ENCODE data around the gene ST8SIA5.

The ST8SIA5 gene

DNA sequence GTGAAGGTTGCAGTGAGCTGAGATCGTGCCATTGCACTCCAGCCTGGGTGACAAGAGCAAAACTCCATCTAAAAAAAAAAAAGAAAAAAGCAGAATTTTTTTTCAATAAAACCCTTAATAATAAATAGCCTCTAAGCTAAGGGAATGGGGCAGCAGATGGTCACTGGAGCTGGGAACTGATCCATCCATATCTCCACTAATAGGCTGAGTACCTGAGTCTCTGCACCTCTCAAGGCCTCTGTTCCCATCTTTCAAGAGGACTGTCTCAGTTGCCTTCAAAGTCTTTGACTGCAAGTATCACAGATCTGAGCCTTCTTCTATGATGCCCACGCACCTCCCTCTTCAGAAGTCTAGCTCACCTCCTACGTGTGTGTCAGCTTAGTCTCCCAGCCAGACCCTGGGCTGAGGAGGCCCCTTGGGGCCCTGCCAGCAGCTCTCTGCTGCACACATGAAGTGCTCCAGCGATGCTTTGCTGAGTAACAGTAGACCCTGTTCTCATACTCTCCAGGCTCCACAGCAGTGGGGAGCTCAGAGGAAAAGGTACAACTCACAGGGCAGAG lies 32.9 kb downstream of the ST8SIA5 start:
- Histone ChIP-seq H3K9me3 (replicated peaks in 1 of 11) (peaks cover 0 to 11% (median 7%) of the 10 kb centered on the region in 11 experiments; a peak in 13 of 22 replicates), H4K20me1 (peaks cover 0 to 3% (median 0%) of the 10 kb centered on the region in 11 experiments; a peak in 1 of 22 replicates), H3K27me3 (no peaks in the 10 kb centered on the region), H3K36me3 (no peaks in the 10 kb centered on the region), H3K4me3 (no peak overlapping the region), H3K9ac (no peak overlapping the region), H3K4me1 (peaks cover 7 to 28% (median 18%) of the 10 kb centered on the region in 10 experiments), H3K4me2 (peak overlapping the region in 5 of 11 experiments; percentile 27 to 48 (median 35); a peak in 7 of 22 replicates), H3K27ac (no peak overlapping the region)
- no peak for TF ChIP-seq Cebpa-rat (IDR thresholded peaks at IDR 0.05)

DNA sequence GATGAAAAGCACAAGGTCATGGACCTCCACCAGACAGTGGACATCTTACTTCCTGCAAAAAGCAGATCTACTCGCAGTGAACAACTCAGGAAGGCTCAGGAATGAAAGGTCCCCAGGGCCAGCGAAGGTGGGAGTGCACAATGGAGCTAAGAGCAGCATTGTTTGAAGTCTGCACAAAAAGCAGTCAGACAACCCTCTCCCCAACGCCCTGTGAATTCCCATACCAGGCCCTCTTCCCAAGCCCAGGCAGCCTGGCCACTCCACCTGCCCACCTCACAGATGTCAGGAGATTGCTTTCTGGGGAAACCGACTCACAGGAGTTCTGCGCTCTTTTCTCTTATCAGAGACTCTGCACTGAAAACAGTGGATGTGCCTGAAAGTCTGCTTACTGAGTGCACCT lies 34.8 kb downstream of the ST8SIA5 start:
- TF ChIP-seq Cebpa-rat (IDR thresholded peaks at IDR 0.05) = no peak
- no peaks in the 10 kb centered on the region for H3K36me3 ChIP-seq
- H3K9me3 ChIP-seq (replicated peaks in 1 of 11) = 0 out of 22 replicates have a peak, but pooled peaks cover 0 to 4% (median 0%) of the 10 kb centered on the region in 11 experiments
- H3K4me2 ChIP-seq = no peak overlapping the region
- H3K4me1 ChIP-seq = peaks cover 25 to 46% (median 37%) of the 10 kb centered on the region in 10 experiments
- no peak overlapping the region for H3K27ac ChIP-seq
- H3K9ac ChIP-seq = no peak overlapping the region
- H3K27me3 ChIP-seq = no peaks in the 10 kb centered on the region
- H3K4me3 ChIP-seq = no peak overlapping the region
- peaks cover 0 to 7% (median 0%) of the 10 kb centered on the region in 11 experiments; a peak in 1 of 22 replicates for H4K20me1 ChIP-seq

DNA sequence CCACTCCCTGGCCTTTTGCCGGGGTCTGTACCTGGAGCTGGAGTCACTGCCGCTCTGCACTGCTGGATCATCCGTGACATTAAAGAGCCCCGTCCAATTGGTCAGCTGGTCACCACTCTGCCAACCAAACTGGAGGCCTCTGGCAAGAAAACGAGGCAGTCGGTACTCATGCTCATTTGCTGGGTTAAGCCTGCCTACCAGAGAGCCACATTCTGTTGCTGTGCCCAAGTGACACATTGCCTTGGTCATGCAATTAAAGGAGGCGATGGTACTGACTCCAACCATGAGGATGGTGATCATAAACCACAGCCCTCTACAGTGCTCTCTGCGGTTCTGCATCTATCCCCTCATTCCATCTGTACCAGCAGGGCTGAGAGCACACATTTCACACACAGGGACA lies 35.5 kb downstream of the ST8SIA5 start:
- peaks cover 31 to 53% (median 44%) of the 10 kb centered on the region in 10 experiments for H3K4me1 ChIP-seq
- no peaks in the 10 kb centered on the region for H3K36me3 ChIP-seq
- no peak overlapping the region for H3K4me2 ChIP-seq
- 0 out of 22 replicates have a peak, but pooled peaks cover 0 to 4% (median 0%) of the 10 kb centered on the region in 11 experiments for H3K9me3 ChIP-seq (replicated peaks in 1 of 11)
- H3K9ac ChIP-seq = no peak overlapping the region
- no peak overlapping the region for H3K27ac ChIP-seq
- TF ChIP-seq Cebpa-rat (IDR thresholded peaks at IDR 0.05) = no peak
- no peak overlapping the region for H3K4me3 ChIP-seq
- H4K20me1 ChIP-seq = peaks cover 0 to 7% (median 0%) of the 10 kb centered on the region in 11 experiments; a peak in 1 of 22 replicates
- H3K27me3 ChIP-seq = no peaks in the 10 kb centered on the region

DNA sequence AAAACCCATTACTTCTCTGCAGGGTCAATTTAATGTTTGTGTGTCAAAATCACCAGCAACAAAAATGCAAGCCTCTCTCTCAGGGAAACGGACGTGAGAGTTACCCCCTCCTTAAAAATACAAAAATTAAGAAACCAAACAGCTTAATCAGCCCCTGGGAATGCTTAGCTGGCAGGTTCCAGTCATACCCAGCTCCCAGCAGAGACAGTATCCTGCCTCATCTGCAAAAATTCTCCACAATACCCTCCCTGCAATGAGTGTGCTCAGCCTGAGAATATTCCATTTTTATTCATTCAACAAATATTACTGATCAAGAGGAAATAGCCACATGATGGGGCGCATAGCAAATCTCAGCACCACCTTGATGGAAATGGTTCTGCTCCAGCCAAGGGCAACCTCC lies 36.3 kb downstream of the ST8SIA5 start:
- H3K4me2 ChIP-seq = no peak overlapping the region
- H3K9me3 ChIP-seq (replicated peaks in 1 of 11) = 0 out of 22 replicates have a peak, but pooled peaks cover 0 to 4% (median 0%) of the 10 kb centered on the region in 11 experiments
- H3K36me3 ChIP-seq = no peaks in the 10 kb centered on the region
- no peaks in the 10 kb centered on the region for H3K27me3 ChIP-seq
- H3K9ac ChIP-seq = no peak overlapping the region
- H3K27ac ChIP-seq = no peak overlapping the region
- H4K20me1 ChIP-seq = peaks cover 0 to 7% (median 0%) of the 10 kb centered on the region in 11 experiments; a peak in 1 of 22 replicates
- no peak overlapping the region for H3K4me3 ChIP-seq
- H3K4me1 ChIP-seq = peaks cover 31 to 60% (median 51%) of the 10 kb centered on the region in 10 experiments
- no peak for TF ChIP-seq Cebpa-rat (IDR thresholded peaks at IDR 0.05)

DNA sequence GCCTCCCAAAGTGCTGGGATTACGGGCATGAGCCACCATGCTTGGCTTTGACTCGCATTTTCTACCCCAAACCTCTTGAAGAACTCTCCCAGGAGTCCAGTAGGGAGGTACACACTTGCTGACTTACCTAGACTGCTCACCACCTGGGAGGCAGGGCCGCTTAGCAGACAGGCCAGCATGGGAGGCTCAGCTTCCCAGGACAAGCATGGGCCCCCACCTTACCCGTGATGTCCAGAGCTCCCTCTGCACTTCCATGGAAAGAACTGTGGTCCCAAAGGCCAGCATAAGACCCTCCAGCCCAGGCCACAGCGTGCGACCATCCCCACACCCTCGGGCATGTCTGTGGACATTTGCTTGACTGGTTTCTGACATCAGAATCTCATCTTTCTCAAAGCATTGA lies 36.8 kb downstream of the ST8SIA5 start:
- Histone ChIP-seq H3K36me3 (no peaks in the 10 kb centered on the region), H3K9me3 (replicated peaks in 1 of 11) (0 out of 22 replicates have a peak, but pooled peaks cover 0 to 1% (median 0%) of the 10 kb centered on the region in 11 experiments), H3K4me3 (no peak overlapping the region), H3K9ac (no peak overlapping the region), H3K27ac (no peak overlapping the region), H3K4me1 (peaks cover 31 to 63% (median 52%) of the 10 kb centered on the region in 10 experiments), H3K4me2 (0 out of 22 replicates have a peak overlapping the region, but pooled peaks of 1 of the 11 experiments have one; percentile 93), H3K27me3 (no peaks in the 10 kb centered on the region), H4K20me1 (peaks cover 0 to 7% (median 0%) of the 10 kb centered on the region in 11 experiments; a peak in 1 of 22 replicates)
- TF ChIP-seq Cebpa-rat (IDR thresholded peaks at IDR 0.05) = no peak

DNA sequence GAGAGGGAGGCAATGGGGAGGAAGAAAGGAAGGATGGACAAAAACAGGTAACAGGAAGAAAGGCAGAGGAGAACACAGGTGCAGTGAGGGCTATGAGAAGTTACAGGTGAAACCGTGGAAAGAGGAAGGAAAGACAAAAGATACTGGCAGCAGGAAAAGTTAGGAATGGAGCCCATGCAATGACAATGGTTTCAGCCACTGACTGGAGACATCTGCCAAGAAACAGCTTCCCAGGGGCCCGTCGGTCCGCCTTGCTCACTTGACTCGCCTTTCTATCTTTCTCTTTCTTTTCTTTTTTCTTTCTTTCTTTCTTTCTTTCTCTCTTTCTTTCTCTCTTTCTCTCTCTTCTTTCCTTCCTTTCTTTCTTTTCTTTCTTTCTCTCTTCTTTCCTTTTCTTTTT lies 37.5 kb downstream of the ST8SIA5 start:
- Histone ChIP-seq H3K27ac (no peak overlapping the region), H3K36me3 (no peaks in the 10 kb centered on the region), H3K9me3 (replicated peaks in 1 of 11) (no peaks in the 10 kb centered on the region), H3K27me3 (no peaks in the 10 kb centered on the region), H3K4me2 (peak overlapping the region; percentile 67 to 98 (median 82)), H3K4me3 (no peak overlapping the region), H3K9ac (no peak overlapping the region), H4K20me1 (peaks cover 0 to 7% (median 0%) of the 10 kb centered on the region in 11 experiments; a peak in 1 of 22 replicates), H3K4me1 (peaks cover 31 to 63% (median 53%) of the 10 kb centered on the region in 10 experiments)
- no peak for TF ChIP-seq Cebpa-rat (IDR thresholded peaks at IDR 0.05)

DNA sequence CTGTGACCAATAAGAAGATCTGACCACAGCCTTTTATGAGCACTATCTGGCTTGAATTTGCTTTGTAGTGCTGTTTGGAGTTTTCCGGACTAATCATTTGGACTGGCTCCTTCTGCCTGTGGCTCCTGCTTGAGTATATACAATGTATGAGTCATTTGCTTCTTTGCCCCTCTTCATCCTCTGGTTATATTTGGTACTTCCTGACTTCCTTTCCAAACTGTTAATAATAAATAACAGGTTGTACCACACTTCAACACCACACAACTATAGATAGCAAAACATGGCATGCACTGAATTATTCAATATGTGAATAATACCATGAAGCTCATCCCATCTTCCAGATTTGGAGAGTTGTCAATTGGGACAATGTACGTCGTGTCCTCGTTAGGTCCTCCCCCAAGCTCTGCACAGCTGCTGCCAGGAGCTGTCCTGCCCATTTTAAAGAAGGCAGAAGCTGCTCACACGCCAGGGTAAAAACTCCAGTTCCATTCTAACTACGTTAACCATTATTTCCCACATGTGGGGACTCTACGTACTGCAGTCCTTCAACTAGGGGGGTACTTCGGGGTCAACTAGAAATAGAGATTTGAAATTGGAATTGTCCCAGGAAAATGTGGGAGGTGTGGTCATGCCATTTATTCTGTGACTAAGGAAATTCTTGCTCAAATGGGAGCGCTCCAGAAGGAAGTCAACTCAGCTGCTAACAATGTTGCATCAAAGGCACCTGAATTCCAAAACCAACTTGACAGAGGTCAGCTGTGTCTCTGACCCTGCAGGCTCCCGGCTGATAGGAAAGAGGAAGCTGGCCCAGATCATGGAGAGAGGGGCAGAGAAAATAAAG lies 38.1 kb downstream of the ST8SIA5 start:
- Histone ChIP-seq H3K36me3 (no peaks in the 10 kb centered on the region), H3K4me3 (no peak overlapping the region; a peak in 1 of 20 replicates), H3K4me2 (peak overlapping the region; percentile 67 to 98 (median 82)), H3K9ac (no peak overlapping the region), H3K27ac (0 out of 22 replicates have a peak overlapping the region, but pooled peaks of 1 of the 11 experiments have one; percentile 60), H3K9me3 (replicated peaks in 1 of 11) (no peaks in the 10 kb centered on the region), H4K20me1 (peaks cover 0 to 7% (median 0%) of the 10 kb centered on the region in 11 experiments; a peak in 1 of 22 replicates), H3K4me1 (peaks cover 31 to 66% (median 54%) of the 10 kb centered on the region in 10 experiments), H3K27me3 (no peaks in the 10 kb centered on the region)
- TF ChIP-seq Cebpa-rat (IDR thresholded peaks at IDR 0.05) = no peak

DNA sequence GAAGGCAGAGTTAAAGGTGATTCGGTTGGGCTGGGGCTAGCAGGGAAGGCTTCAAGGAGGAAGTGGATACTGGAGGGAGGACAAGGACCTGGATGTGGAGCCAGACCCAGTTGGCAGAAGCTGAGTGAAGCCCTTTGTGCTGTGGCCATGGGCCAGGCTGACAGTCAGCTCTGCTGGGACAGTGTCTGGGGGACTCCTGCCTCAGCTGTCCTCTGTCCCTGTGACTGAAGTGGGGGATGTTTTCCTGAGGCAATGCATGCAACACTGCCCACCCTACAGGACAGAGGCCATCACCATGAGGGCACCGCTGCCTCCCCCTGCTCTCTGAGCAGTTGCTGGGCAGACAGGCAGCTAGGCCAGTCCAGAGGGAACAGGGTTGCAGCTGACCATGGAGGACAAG lies 40.0 kb downstream of the ST8SIA5 start:
- H3K4me3 ChIP-seq = no peak overlapping the region
- peak overlapping the region in 7 of 11 experiments; percentile 1 to 66 (median 60); a peak in 10 of 22 replicates for H3K27ac ChIP-seq
- H3K4me2 ChIP-seq = peak overlapping the region; percentile 67 to 98 (median 82)
- peaks cover 0 to 7% (median 0%) of the 10 kb centered on the region in 11 experiments; a peak in 1 of 22 replicates for H4K20me1 ChIP-seq
- H3K4me1 ChIP-seq = peaks cover 38 to 85% (median 73%) of the 10 kb centered on the region in 10 experiments
- no peak for TF ChIP-seq Cebpa-rat (IDR thresholded peaks at IDR 0.05)
- no peaks in the 10 kb centered on the region for H3K27me3 ChIP-seq
- peak overlapping the region in 6 of 11 experiments; percentile 1 to 64 (median 55); a peak in 8 of 22 replicates for H3K9ac ChIP-seq
- H3K9me3 ChIP-seq (replicated peaks in 1 of 11) = no peaks in the 10 kb centered on the region
- H3K36me3 ChIP-seq = no peaks in the 10 kb centered on the region

All from BLaER1 treated with 17β-estradiol and CSF1 and Interleukin-3, amounts not matched to agents 10 nM and 100 nM (cell line).